Measurements from ENCODE around the gene TTC8.

- TF ChIP-seq CTCF (IDR thresholded peaks at IDR 0.05; ENCODE audit: low read length) (no peak), EZH2phosphoT487 (IDR thresholded peaks at IDR 0.05; ENCODE audit: low read length) (no peak), EZH2 (optimal IDR thresholded peaks at IDR 0.05; ENCODE audit: low read depth, low read length) (no peak)
Measured at GRCh38 chr14:88882236-88882635, 57.8 kb downstream of the TTC8 start.

All from MM.1S (cell line).